Transverse colon (tissue), 4 donors: ENCODE measurements around the gene LDHD.

Source experiments
- CTCF ChIP-seq, 5 experiments: fragments of 200-600 bp in 3 of 5; fragments of 450-650 bp in 2 of 5; sonication (generic) in 3 of 5; IDR thresholded peaks; 1 replicate in 2 of 5; 2 replicates in 3 of 5; pipeline ENCODE4 v1.5.1; 2016 to 2017; ENCODE audit warnings: antibody characterized with exemption in 5 of 5, inconsistent platforms in 3 of 5, mild to moderate bottlenecking in 2 of 5, moderate library complexity in 1 of 5
- POLR2A ChIP-seq: fragments of 450-650 bp; IDR thresholded peaks from one replicate; pipeline ENCODE4 v1.6.1; 2016; ENCODE audit warnings: antibody characterized with exemption, mild to moderate bottlenecking, moderate library complexity
- POLR2AphosphoS5 ChIP-seq, 3 donors: sonication (generic); formaldehyde crosslinking; IDR thresholded peaks; one replicate each; pipeline ENCODE4 v1.6.1; 2016; ENCODE audit warnings: antibody characterized with exemption in 3 of 3

- TF ChIP-seq CTCF (IDR thresholded peaks at IDR 0.05) = no peak
- no peak for TF ChIP-seq POLR2A
- no peak for TF ChIP-seq POLR2AphosphoS5 (IDR thresholded peaks at IDR 0.05)
Observed at GRCh38 chr16:75151798-75152197, 35.2 kb upstream of the LDHD start.
